PC-3 (cell line): ENCODE measurements around the gene TTLL1. TPM values are rescaled to one million over a fixed set of nuclear protein-coding genes. Genes with fewer than 3 reads are reported as not detected.

ENCODE experiments used
- ATAC-seq: fragments of 200-7000 bp; cut with Tn5 transposase; 2 replicates; pipeline ENCODE4 v1.9.1; 2020; ENCODE audit warnings: mild to moderate bottlenecking, moderate library complexity
- BruUV-seq: library from RNA; stranded (reverse); fragments of 400-500 nt; replicated peaks from 2 replicates; lab custom pipeline; 2021; lab: Mats Ljungman, UMichigan
- CTCF ChIA-PET: fragments of 300-600 bp; sonication (Branson Sonifier 250); formaldehyde crosslinking; loops from one replicate; lab custom pipeline; 2022; ENCODE audit warnings: antibody characterized with exemption; lab: Charles Lee
- POLR2A ChIA-PET: fragments of 300-600 bp; sonication (Branson Sonifier 250); formaldehyde crosslinking; loops from one replicate; lab custom pipeline; 2022; ENCODE audit warnings: antibody characterized with exemption; ENCODE audit not compliant: unreplicated experiment; lab: Charles Lee
- DNase-seq: peaks from one replicate; pipeline ENCODE4 v3.0.0-alpha.2; 2015
- H2AFZ ChIP-seq: fragments of 300-600 bp; sonication (generic); 2 replicates; pipeline ENCODE4 v1.6.0; 2016; ENCODE audit warnings: antibody characterized with exemption, low read length
- H3F3A ChIP-seq: fragments of 300-600 bp; sonication (generic); one replicate; pipeline ENCODE4 v1.6.0; 2017; ENCODE audit warnings: antibody characterized with exemption, low read length, control low read depth, mild to moderate bottlenecking; ENCODE audit not compliant: unreplicated experiment
- H3K27ac ChIP-seq: fragments of 300-600 bp; sonication (generic); 2 replicates; pipeline ENCODE4 v1.5.1; 2016; ENCODE audit warnings: mild to moderate bottlenecking, low read length
- H3K27me3 ChIP-seq: fragments of 300-600 bp; sonication (generic); 2 replicates; pipeline ENCODE4 v1.6.1; 2016; ENCODE audit warnings: low read length, mixed read lengths
- H3K36me3 ChIP-seq: fragments of 300-600 bp; sonication (generic); 2 replicates; pipeline ENCODE4 v1.6.1; 2016; ENCODE audit warnings: low read depth, mixed run types, low read length, mixed read lengths
- H3K4me1 ChIP-seq: fragments of 300-600 bp; sonication (generic); 2 replicates; pipeline ENCODE4 v1.5.1; 2016; ENCODE audit warnings: low read length; ENCODE audit not compliant: insufficient read depth
- H3K4me2 ChIP-seq: fragments of 300-600 bp; sonication (generic); 2 replicates; pipeline ENCODE4 v1.6.0; 2016; ENCODE audit warnings: low read length
- H3K4me3 ChIP-seq: fragments of 300-600 bp; sonication (generic); 2 replicates; pipeline ENCODE4 v1.5.1; 2016; ENCODE audit warnings: mild to moderate bottlenecking, low read length, mixed read lengths
- H3K79me2 ChIP-seq: fragments of 300-600 bp; sonication (generic); 2 replicates; pipeline ENCODE4 v1.6.1; 2017; ENCODE audit warnings: low read length, mixed read lengths
- H3K9ac ChIP-seq: fragments of 300-600 bp; sonication (generic); 2 replicates; pipeline ENCODE4 v1.6.0; 2016; ENCODE audit warnings: mild to moderate bottlenecking, low read length
- H3K9me2 ChIP-seq: fragments of 300-600 bp; sonication (generic); replicated peaks from 2 replicates; pipeline ENCODE4 v1.6.1; 2016; ENCODE audit warnings: mixed run types, low read length, mixed read lengths
- H3K9me3 ChIP-seq: fragments of 300-600 bp; sonication (generic); 2 replicates; pipeline ENCODE4 v1.6.1; 2016; ENCODE audit warnings: low read length, mixed read lengths
- H4K20me1 ChIP-seq: fragments of 300-600 bp; sonication (generic); 2 replicates; pipeline ENCODE4 v1.6.1; 2016; ENCODE audit warnings: low read length, mixed read lengths
- CTCF ChIP-seq: fragments of 300-600 bp; sonication (generic); conservative IDR thresholded peaks from 2 replicates; pipeline ENCODE4 v1.5.1; 2017; ENCODE audit warnings: antibody characterized with exemption, low read depth, mild to moderate bottlenecking, low read length
- EZH2 ChIP-seq: fragments of 300-600 bp; sonication (generic); IDR thresholded peaks from one replicate; pipeline ENCODE4 v1.6.1; 2017; ENCODE audit warnings: antibody characterized with exemption, mild to moderate bottlenecking, low read length; ENCODE audit not compliant: unreplicated experiment
- intact Hi-C: fragments of 100-400 bp; cut with micrococcal nuclease; formaldehyde crosslinking; loops from 2 replicates; pipeline ENCODE4 v1.9.0; 2023
- total RNA-seq: library from RNA; depleted of rRNA; stranded (reverse); fragments of >200 nt; gene quantifications from 2 replicates; pipeline ENCODE4 v1.2.3, GENCODE V29; 2014; rRNA removed

TTLL1 gene
- total RNA-seq, 1 experiment from 2014 or later = 0.77 TPM

- no peak overlapping the region for H2AFZ ChIP-seq
- H3F3A ChIP-seq = no peaks in the 10 kb centered on the region
- no peaks in the 10 kb centered on the region for H3K9me3 ChIP-seq
- POLR2A ChIA-PET = no interaction called here
- peaks cover 83% of the 10 kb centered on the region for H3K79me2 ChIP-seq
- ATAC-seq (peak; percentile 78), DNase-seq (peak; percentile 86)
- no peak overlapping the region for H3K4me3 ChIP-seq
- intact Hi-C loops = loop anchor here (1.0 kb wide), 1 partner anchor 44 kb away; no protein-coding TSS in a partner anchor
- H3K9ac ChIP-seq = no peak overlapping the region
- no peaks in the 10 kb centered on the region; the same call in 1 of the 2 replicates for H4K20me1 ChIP-seq
- TF ChIP-seq EZH2 = no peak
- peak; percentile 58 for TF ChIP-seq CTCF
- no peaks in the 10 kb centered on the region for H3K9me2 ChIP-seq
- H3K36me3 ChIP-seq = no peaks in the 10 kb centered on the region
- no peaks in the 10 kb centered on the region for H3K27me3 ChIP-seq
- peak overlapping the region; percentile 33; the same call in 1 of the 2 replicates for H3K27ac ChIP-seq
- H3K4me1 ChIP-seq = peaks cover 33% of the 10 kb centered on the region
- peak overlapping the region; percentile 26 for H3K4me2 ChIP-seq
- no TSS peak for BruUV-seq
- CTCF ChIA-PET = interaction anchor here (0.6 to 1.2 kb wide), 6 partner anchors 43 to 532 kb away, joined by 3 to 9 read pairs (median 4); no protein-coding TSS in a partner anchor
These were observed 98.9 kb downstream of the TTLL1 start for GRCh38 chr22:42990131-42990838.

Other genes with a start within 250 kb of the TTLL1 start
- 11.2 and 19.2 TPM in 2 replicates for gene ARFGAP3, start 232.1 kb downstream of the TTLL1 start, total RNA-seq
- gene PACSIN2, start 74.2 kb downstream of the TTLL1 start, total RNA-seq = 25.7 and 46.1 TPM in 2 replicates
- gene BIK, start 21.4 kb upstream of the TTLL1 start, total RNA-seq = 24.6 and 29.4 TPM in 2 replicates
- 29.2 and 39.2 TPM in 2 replicates for gene MCAT, start 54.0 kb upstream of the TTLL1 start, total RNA-seq
- gene TSPO, start 62.2 kb upstream of the TTLL1 start, total RNA-seq = 283 and 349 TPM in 2 replicates
- gene TTLL12, start 97.7 kb upstream of the TTLL1 start, total RNA-seq = 48.9 and 54.3 TPM in 2 replicates